Fibroblast of lung (primary cell): ENCODE data around the gene ROMO1. TPM values are rescaled to one million over a fixed set of nuclear protein-coding genes. Genes with fewer than 3 reads are reported as not detected.

ENCODE experiments used
- DNase-seq, 2 donors: peaks; one replicate each; pipeline versions ENCODE4 v3.0.0 to v3.0.0-alpha.2; 2010; ENCODE audit warnings: low read depth in 2 of 2
- H2AFZ ChIP-seq: 2 replicates; pipeline ENCODE4 v1.5.1; 2012; ENCODE audit warnings: low read length, control low read depth, inconsistent platforms
- H3K27ac ChIP-seq: 2 replicates; pipeline ENCODE4 v1.5.1; 2011; ENCODE audit warnings: low read length, control low read depth; ENCODE audit not compliant: insufficient read depth
- H3K27me3 ChIP-seq: 2 replicates; pipeline ENCODE4 v1.5.1; 2011; ENCODE audit warnings: mild to moderate bottlenecking, low read length; ENCODE audit not compliant: control insufficient read depth, insufficient read depth
- H3K36me3 ChIP-seq: 2 replicates; pipeline ENCODE4 v1.5.1; 2011; ENCODE audit warnings: low read length; ENCODE audit not compliant: control insufficient read depth, insufficient read depth
- H3K4me1 ChIP-seq: 2 replicates; pipeline ENCODE4 v1.5.1; 2011; ENCODE audit warnings: low read length; ENCODE audit not compliant: control insufficient read depth, insufficient read depth; ENCODE audit errors: extremely low read depth
- H3K4me2 ChIP-seq: 2 replicates; pipeline ENCODE4 v1.5.1; 2011; ENCODE audit warnings: low read length, control low read depth; ENCODE audit not compliant: insufficient read depth; ENCODE audit errors: extremely low read depth
- H3K4me3 ChIP-seq, 4 experiments: fragments of 200-600 bp in 1 of 4; sonication (generic) in 1 of 4; replicated peaks in 1 of 4; 2 replicates each; pipeline ENCODE4 v1.5.1; 2011 to 2016; ENCODE audit warnings: low read length in 4 of 4, low read depth in 3 of 4, mild to moderate bottlenecking in 3 of 4, control low read depth in 2 of 4, inconsistent platforms in 1 of 4, mixed read lengths in 1 of 4; ENCODE audit not compliant: insufficient read depth in 1 of 4; ENCODE audit errors: control extremely low read depth in 1 of 4
- H3K79me2 ChIP-seq: 2 replicates; pipeline ENCODE4 v1.5.1; 2012; ENCODE audit warnings: mild to moderate bottlenecking, low read length, inconsistent platforms; ENCODE audit not compliant: control insufficient read depth, insufficient read depth
- H3K9ac ChIP-seq: 2 replicates; pipeline ENCODE4 v1.5.1; 2011; ENCODE audit warnings: mild to moderate bottlenecking, low read length, control low read depth; ENCODE audit not compliant: insufficient read depth
- H3K9me3 ChIP-seq: 2 replicates; pipeline ENCODE4 v1.5.1; 2012; ENCODE audit warnings: low read depth, low read length; ENCODE audit not compliant: control insufficient read depth, insufficient read depth
- H4K20me1 ChIP-seq: 2 replicates; pipeline ENCODE4 v1.5.1; 2011; ENCODE audit warnings: low read length; ENCODE audit not compliant: control insufficient read depth, insufficient read depth; ENCODE audit errors: extremely low read depth
- EZH2 ChIP-seq: IDR thresholded peaks from 2 replicates; pipeline ENCODE4 v1.5.1; 2012; ENCODE audit warnings: low read length, control low read depth, mild to moderate bottlenecking; ENCODE audit errors: missing control alignments
- polyA plus RNA-seq, 2 donors: library from polyadenylated mRNA; depleted of rRNA in 1 of 2; stranded (reverse) in 1 of 2; unstranded in 1 of 2; fragments of >200 nt; gene quantifications; 2 replicates each; pipeline ENCODE4 v1.2.1, GENCODE V29; 2011 to 2012; ENCODE audit warnings: missing spikeins in 1 of 2
- total RNA-seq: library from RNA; depleted of rRNA; stranded (reverse); fragments of >200 nt; gene quantifications from 2 replicates; pipeline ENCODE4 v1.2.1, GENCODE V29; 2014
- TF ChIP-seq, protein P1 (sequence below), 2 donors: IDR thresholded peaks in 1 of 2; conservative IDR thresholded peaks in 1 of 2; 1 replicate in 1 of 2; 2 replicates in 1 of 2; pipeline ENCODE4 v1.5.1; 2011 to 2012; ENCODE audit warnings: low read length in 2 of 2, control low read depth in 1 of 2, inconsistent platforms in 1 of 2, low read depth in 1 of 2, mild to moderate bottlenecking in 1 of 2

ROMO1 gene
- total and polyA plus RNA-seq, 2 donors (not counting 1 experiment from before 2014, with no cell fraction given) = 205 to 239 TPM

DNA sequence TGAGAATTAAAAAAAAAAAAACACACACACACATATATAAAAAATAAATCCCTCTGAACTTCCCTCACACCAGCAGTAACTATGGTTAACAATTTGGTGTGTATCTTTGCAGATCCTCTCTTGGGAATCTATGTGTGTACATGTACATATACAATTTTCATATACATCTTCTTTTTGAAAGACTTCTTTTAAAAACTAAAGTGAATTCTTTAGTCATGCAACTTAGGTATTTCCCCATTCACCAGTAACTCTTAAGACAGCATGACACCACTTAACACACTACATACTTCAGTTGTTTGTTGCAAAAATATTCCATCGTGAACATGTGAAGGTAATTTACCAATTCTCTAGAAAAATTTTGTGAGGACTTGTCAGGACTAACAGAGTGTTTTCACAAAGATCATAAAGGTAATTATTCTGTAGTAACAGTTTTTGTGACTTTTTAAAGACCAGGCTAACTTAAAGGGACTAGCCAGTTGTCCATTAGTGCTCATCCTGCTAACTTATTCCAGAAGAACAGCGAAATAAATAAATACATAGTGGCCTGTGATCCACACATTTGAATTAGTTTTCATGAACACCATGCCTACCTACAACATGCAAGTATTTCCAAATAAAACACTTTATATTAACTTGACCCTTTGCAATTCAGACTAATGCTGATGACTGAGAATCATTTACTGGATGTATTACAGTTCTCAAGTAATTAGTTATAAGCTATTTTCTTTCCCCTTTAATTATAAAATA is 30.8 kb downstream of the ROMO1 start:
- Histone ChIP-seq H3K4me1 (no peaks in the 10 kb centered on the region), H3K27me3 (no peaks in the 10 kb centered on the region), H3K36me3 (peaks cover 26% of the 10 kb centered on the region), H4K20me1 (peaks cover 3% of the 10 kb centered on the region), H2AFZ (no peak overlapping the region), H3K9me3 (no peaks in the 10 kb centered on the region), H3K4me3 (no peak overlapping the region), H3K9ac (no peak overlapping the region), H3K4me2 (no peak overlapping the region), H3K79me2 (peaks cover 93% of the 10 kb centered on the region), H3K27ac (no peak overlapping the region)
- no peak for DNase-seq
- TF ChIP-seq EZH2 = no peak
- TF ChIP-seq, protein P1, sequence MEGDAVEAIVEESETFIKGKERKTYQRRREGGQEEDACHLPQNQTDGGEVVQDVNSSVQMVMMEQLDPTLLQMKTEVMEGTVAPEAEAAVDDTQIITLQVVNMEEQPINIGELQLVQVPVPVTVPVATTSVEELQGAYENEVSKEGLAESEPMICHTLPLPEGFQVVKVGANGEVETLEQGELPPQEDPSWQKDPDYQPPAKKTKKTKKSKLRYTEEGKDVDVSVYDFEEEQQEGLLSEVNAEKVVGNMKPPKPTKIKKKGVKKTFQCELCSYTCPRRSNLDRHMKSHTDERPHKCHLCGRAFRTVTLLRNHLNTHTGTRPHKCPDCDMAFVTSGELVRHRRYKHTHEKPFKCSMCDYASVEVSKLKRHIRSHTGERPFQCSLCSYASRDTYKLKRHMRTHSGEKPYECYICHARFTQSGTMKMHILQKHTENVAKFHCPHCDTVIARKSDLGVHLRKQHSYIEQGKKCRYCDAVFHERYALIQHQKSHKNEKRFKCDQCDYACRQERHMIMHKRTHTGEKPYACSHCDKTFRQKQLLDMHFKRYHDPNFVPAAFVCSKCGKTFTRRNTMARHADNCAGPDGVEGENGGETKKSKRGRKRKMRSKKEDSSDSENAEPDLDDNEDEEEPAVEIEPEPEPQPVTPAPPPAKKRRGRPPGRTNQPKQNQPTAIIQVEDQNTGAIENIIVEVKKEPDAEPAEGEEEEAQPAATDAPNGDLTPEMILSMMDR (conservative IDR thresholded peaks at IDR 0.05 in 1 of 2, IDR thresholded peaks at IDR 0.05 in 1 of 2; ENCODE audit: low read depth in 1 of 2, low read length in 2 of 2) = no peak

DNA sequence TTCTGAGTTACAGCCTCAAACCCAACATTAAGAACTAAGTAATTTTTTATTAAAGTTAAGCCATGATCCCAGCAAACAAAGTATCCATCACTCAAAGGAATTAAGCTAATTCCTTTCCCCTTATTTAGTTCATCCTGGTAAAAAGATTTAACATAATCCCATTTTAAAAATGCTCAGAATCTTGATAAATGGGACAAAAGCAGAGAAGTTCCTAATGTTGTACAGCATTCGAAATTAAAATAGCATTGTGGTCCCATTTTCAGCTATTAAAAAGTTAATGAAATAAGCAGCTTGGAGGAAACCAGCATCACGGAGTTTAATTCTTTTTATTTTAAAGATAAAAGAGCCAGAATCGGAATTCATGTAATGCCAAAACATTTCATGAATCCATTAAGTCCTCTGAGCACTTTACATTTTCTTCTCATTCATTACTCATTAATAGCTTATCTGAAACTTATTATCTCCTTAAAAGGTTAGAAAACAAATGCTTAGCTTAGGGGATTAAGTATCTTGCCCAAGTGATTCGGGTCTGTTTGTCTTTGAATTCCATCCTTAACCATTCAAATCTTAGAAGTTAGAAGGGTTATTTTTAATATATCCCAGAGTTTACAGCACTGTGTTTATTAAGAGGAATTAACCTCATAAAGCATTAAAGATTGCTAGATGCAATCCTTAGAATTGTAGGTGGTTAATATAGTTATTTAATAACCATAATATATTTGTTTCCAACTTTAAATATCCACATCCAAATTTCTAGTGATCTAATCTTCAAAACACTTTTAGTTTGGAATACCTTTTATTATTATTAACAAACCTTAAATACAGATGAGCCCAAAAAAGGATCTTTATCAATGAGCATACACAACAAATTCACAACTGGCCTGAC is 31.6 kb downstream of the ROMO1 start:
- peaks cover 25% of the 10 kb centered on the region for H3K36me3 ChIP-seq
- no peak overlapping the region for H2AFZ ChIP-seq
- H3K4me3 ChIP-seq = no peak overlapping the region
- H3K9me3 ChIP-seq = no peaks in the 10 kb centered on the region
- TF ChIP-seq, protein P1 (conservative IDR thresholded peaks at IDR 0.05 in 1 of 2, IDR thresholded peaks at IDR 0.05 in 1 of 2; ENCODE audit: low read depth in 1 of 2, low read length in 2 of 2) = no peak
- TF ChIP-seq EZH2 = no peak
- no peak overlapping the region for H3K27ac ChIP-seq
- no peaks in the 10 kb centered on the region for H3K27me3 ChIP-seq
- H3K79me2 ChIP-seq = peaks cover 94% of the 10 kb centered on the region
- H3K9ac ChIP-seq = no peak overlapping the region
- DNase-seq = no peak
- H4K20me1 ChIP-seq = peaks cover 3% of the 10 kb centered on the region
- peaks cover 2% of the 10 kb centered on the region for H3K4me1 ChIP-seq
- H3K4me2 ChIP-seq = peak overlapping the region; percentile 20

DNA sequence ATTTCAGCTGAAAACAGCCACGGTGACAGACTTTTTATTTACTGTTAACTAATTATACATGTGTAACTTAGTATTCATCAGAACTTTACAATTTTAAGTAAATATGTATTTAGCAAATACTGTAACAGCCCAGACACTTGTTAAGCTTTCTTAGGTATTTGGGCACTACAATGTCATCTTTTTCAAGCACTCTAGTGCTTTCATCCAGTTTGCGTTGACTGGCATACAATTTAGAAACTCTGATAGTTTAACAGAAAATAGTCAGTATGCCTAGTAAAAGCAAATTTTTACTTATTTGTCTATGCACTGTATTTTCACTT is 32.2 kb downstream of the ROMO1 start:
- H3K4me3 ChIP-seq = no peak overlapping the region

More for the DNA sequence above, 32.2 kb downstream of the ROMO1 start:
- Histone ChIP-seq H3K9ac (no peak overlapping the region), H4K20me1 (peaks cover 3% of the 10 kb centered on the region), H3K4me1 (peaks cover 3% of the 10 kb centered on the region), H3K27me3 (no peaks in the 10 kb centered on the region), H3K36me3 (peaks cover 23% of the 10 kb centered on the region), H3K27ac (no peak overlapping the region), H3K9me3 (no peaks in the 10 kb centered on the region), H3K79me2 (peaks cover 95% of the 10 kb centered on the region), H3K4me2 (no peak overlapping the region), H2AFZ (no peak overlapping the region)
- TF ChIP-seq, protein P1 (conservative IDR thresholded peaks at IDR 0.05 in 1 of 2, IDR thresholded peaks at IDR 0.05 in 1 of 2; ENCODE audit: low read depth in 1 of 2, low read length in 2 of 2) = no peak
- TF ChIP-seq EZH2 = no peak
- DNase-seq = no peak
